Fibroblast of skin of scalp (primary cell): ENCODE data around the gene HLA-A.
"Not testable (repeated sequence)": the region's sequence is repeated elsewhere in the genome, so short reads cannot be mapped to it uniquely, and the experiment has no call there.

Experiments used
- DNase-seq: peaks from one replicate; pipeline ENCODE4 v3.0.0-alpha.2; 2013

Gene HLA-A

GRCh38 chr6:29963697-29964096 is 21.4 kb downstream of the HLA-A start:
- not testable (repeated sequence) for DNase-seq

- DNase-seq, result no peak
Observed at GRCh38 chr6:29964518-29964886, 22.2 kb downstream of the HLA-A start.

GRCh38 chr6:29964887-29965562 is 22.7 kb downstream of the HLA-A start:
- DNase-seq, result peak; percentile 80

- DNase-seq, result no peak
Observed at GRCh38 chr6:29965563-29965872, 23.2 kb downstream of the HLA-A start.

- peak; percentile 29 for DNase-seq
Observed at GRCh38 chr6:29965873-29966601, 23.7 kb downstream of the HLA-A start.

- no peak for DNase-seq
Observed at GRCh38 chr6:29967379-29968010, 25.2 kb downstream of the HLA-A start.

- DNase-seq, result no peak
Observed at GRCh38 chr6:29968130-29968529, 25.8 kb downstream of the HLA-A start.

GRCh38 chr6:29968905-29969304 is 26.6 kb downstream of the HLA-A start:
- no peak for DNase-seq

GRCh38 chr6:29970711-29971110 is 28.4 kb downstream of the HLA-A start:
- no peak for DNase-seq

GRCh38 chr6:29974901-29975560 is 32.7 kb downstream of the HLA-A start:
- no peak for DNase-seq

- no peak for DNase-seq
Observed at GRCh38 chr6:29975561-29975907, 33.2 kb downstream of the HLA-A start.

- DNase-seq, result no peak
Observed at GRCh38 chr6:29976253-29976587, 33.9 kb downstream of the HLA-A start.

GRCh38 chr6:29976588-29977424 is 34.5 kb downstream of the HLA-A start:
- DNase-seq, result peak; percentile 66

GRCh38 chr6:29977425-29977727 is 35.0 kb downstream of the HLA-A start:
- no peak for DNase-seq

GRCh38 chr6:29980013-29980412 is 37.7 kb downstream of the HLA-A start:
- not testable (repeated sequence) for DNase-seq

- DNase-seq, result no peak
Observed at GRCh38 chr6:29980511-29980910, 38.2 kb downstream of the HLA-A start.

- DNase-seq, result no peak
Observed at GRCh38 chr6:29981211-29981812, 39.0 kb downstream of the HLA-A start.

GRCh38 chr6:29982097-29982496 is 39.8 kb downstream of the HLA-A start:
- no peak for DNase-seq

- no peak for DNase-seq
Observed at GRCh38 chr6:29984232-29984631, 41.9 kb downstream of the HLA-A start.

- DNase-seq, result no peak
Observed at GRCh38 chr6:29984992-29985391, 42.7 kb downstream of the HLA-A start.

- no peak for DNase-seq
Observed at GRCh38 chr6:29986179-29986781, 43.9 kb downstream of the HLA-A start.

- DNase-seq, result peak; percentile 31
Observed at GRCh38 chr6:29989211-29989610, 46.9 kb downstream of the HLA-A start.
